ENCODE measurements around the gene ARSG.
A peak's percentile ranks its signal among the peaks of the same experiment; 100 is the strongest.
"Not testable (repeated sequence)": the region's sequence is repeated elsewhere in the genome, so short reads cannot be mapped to it uniquely, and the experiment has no call there.

Gene ARSG

DNA sequence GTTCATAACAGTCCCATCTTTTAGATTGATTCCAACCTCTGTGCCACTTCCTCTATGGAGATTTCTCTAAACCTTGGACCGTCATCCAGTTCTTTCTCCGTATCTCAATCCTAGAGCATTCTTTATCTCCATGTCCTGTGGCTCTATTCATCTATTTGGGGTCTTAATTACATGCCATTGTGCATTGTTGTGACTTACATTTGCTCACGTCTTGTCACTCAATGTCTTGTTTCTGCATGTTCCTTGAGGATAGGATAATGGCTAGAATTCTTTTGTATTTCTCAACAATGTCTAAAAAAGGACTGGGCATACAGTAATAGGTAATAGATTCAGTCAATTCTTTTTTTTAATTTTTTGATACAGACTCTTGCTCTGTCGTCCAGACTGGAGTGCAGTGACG lies 50.2 kb downstream of the ARSG start:
- DNase-seq, result no peak

DNA sequence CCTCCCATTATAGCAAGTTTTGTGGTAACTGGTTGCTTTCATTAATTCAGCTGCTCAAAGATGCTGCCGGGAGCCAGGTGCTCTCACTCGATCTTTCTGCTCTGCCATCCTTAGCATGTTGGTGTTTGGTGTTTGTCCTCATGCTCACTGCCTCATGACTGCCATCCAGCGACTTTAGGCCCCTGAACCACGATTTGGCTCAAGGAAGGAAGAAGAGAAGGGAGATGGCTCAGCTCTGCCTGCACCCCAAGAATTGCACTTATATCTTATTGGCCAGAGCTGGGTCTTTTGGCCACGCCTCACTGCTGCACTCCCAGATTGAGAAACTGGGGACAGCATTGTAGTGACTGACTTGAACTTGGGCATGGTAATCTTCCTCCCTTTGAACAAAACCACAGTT lies 52.7 kb downstream of the ARSG start:
- DNase-seq, result no peak

DNA sequence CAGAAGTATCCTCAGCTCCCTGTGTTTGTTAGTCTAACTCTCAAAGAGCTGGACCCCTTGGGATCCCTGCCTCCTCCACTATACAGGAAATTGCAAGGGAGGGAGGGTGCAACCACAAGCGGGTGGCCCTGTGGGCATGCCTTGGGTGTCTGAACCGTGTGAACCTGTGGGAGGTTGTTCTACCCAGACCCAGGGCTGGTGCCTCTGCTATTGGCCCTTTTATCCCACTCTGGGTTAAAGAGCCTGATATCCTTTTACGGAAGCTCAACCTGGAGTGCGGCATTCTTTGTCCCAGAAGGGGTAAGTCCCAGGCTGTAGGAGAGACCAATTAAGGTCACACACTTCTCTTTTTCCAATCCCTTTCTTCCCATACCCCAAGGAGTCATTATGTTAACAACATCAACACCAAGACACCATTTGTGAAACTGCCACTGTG lies 53.4 kb downstream of the ARSG start:
- DNase-seq, result no peak

DNA sequence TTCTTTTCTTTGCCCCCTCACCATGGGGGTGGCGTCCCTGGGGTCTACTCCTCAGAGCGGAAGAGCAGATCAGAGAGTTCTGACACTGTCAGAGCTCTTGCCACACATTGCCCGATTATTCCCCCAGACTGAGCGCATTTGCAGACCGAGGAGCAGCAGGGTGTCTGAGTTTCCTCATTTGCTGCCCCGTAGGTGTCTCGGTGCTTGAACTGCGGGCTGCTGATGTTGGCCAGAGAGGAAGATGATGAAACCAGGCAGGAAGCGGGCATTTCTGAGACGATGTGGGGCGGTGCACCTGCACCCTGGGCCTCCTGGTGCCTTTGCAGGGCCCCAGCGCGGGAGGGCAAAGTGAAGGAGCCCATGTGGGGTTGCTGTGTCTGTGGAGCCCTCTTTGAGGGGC lies 55.2 kb downstream of the ARSG start:
- no peak for DNase-seq

DNA sequence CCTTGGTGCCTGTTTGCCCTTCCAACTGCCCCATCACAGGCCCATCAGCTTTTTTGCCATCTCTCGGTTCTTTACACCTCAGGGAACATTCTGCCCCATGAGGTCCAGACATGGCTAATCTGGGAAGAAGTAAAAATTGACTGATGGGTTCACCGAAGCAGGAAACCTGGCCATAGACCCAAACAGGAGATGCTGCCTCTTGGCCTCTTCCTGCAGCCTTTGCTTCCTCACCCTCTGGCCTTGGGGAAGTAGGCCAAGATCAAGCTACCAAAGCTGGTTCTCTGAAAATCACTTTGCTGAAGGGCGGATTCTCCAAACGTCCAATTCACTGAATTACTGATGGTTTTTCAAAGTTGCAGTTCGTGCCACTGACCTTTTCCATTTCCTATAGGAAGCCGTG lies 56.1 kb downstream of the ARSG start:
- DNase-seq, result no peak

DNA sequence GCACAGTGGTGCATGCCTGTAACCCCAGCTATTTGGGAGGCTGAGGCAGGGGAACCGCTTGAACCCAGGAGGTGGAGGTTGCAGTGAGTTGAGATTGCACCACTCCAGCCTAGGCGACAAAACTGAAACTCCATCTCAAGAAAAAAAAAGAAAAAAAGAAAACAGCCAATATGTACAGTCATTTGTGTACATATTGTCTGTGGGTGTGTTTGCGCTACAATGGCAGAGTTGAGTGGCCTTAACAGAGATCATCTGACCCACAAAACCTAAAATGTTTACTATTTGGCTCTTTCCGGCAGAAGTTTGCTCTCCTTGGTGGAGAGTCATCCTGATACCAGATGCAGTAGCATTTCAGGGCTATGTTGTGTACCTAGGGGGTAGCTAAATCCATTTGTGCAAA lies 57.9 kb downstream of the ARSG start:
- DNase-seq, result no peak

DNA sequence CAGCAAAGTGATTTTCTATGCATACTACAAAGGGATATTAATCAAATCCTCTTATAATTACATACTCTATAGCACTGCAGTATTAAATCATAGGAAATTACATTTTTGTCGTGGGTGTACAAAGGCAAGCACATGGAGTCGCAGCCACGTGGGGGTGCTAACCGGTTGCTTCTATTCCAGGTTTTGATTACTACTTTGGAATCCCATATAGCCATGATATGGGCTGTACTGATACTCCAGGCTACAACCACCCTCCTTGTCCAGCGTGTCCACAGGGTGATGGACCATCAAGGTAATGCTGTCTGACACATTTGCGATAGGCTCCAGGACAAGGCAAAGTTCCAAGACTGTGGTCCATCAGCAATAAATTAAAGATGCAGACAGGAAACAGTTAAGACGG lies 60.1 kb downstream of the ARSG start:
- DNase-seq, result no peak

DNA sequence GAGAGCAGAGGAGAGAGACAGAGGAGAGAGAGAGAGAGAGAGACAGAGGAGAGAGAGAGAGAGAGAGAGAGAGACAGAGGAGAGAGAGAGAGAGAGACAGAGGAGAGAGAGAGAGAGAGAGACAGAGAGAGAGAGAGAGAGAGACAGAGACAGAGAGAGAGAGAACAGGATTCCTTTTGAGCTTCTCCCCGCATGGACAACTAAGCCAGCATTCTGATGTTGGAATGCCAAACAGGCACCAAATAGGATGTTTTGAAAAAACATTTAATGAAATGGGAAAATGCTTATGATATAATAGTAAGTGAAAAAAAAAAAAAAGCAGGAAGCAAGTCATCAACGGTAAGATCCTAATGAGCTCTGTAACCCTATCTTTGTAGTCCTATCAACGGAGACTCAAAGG lies 60.7 kb downstream of the ARSG start:
- DNase-seq, result no peak

DNA sequence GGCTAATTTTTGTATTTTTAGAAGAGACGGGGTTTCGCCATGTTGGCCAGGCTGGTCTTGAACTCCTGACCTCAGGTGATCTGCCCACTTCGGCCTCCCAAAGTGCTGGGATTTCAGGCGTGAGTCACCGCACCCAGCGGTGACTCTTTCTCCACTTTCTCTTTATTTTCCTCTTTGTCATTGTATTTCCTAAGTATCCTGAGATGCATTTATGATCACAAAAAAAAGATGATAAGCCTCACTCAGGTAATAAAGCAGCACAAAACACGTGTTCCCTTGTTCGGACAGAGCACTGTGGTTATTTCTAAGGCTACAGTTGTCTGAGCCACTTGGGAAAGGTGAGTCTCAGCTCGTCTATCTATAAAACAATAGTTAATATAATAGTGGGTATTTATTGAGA lies 61.4 kb downstream of the ARSG start:
- DNase-seq, result not testable (repeated sequence)

DNA sequence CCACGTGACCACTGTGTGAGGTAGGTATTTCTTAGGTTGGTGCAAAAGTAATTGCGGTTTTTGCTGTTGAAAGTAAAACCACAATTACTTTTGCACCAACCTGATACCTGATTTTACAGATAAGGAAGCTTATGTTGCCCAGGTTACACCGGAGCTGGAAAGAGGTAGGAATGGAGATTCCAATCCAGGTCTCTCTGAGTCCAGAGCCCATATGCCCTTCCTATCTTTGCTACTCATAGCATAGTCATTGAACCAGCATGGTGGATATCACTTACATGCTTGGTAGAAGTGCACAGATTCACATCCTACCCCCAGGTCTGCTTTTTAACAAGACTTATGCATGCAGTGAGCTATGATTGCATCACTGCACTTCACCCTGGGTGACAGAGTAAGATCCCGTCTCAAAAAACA lies 61.8 kb downstream of the ARSG start:
- DNase-seq, result no peak

DNA sequence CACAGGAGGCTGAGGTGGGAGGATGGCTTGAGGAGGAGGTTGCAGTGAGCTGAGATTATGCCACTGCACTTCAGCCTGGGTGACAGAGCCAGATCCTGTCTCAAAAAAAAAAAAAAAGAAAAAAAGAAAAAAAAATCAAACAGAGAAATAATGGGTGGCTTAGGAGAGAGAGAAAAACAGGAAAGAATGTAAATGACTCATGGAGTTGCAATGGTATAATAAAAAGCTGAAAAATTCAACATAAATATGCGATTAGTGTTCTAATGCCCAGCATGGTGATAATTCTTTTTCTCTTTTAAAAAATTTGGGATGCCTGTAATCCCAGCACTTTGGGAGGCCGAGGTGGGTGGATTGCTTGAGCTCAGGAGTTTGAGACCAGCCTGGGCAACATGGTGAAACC lies 63.0 kb downstream of the ARSG start:
- DNase-seq, result not testable (repeated sequence)

DNA sequence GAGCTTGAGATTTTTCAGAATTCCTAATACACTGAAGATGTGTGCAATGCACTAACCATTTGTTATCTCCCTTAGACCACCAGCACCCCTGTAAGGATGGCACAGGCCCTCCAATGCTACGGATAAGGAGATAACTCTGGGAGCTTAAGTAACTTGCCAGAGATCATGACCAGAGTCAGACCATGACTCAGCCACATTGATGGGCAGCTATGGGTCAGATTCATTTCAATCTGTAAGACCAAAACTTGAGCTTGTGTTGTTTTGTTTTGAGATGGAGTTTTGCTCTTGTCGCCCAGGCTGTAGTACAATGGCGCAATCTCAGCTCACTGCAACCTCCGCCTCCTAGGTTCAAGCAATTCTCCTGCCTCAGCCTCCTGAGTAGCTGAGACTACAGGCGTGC lies 63.8 kb downstream of the ARSG start:
- not testable (repeated sequence) for DNase-seq

DNA sequence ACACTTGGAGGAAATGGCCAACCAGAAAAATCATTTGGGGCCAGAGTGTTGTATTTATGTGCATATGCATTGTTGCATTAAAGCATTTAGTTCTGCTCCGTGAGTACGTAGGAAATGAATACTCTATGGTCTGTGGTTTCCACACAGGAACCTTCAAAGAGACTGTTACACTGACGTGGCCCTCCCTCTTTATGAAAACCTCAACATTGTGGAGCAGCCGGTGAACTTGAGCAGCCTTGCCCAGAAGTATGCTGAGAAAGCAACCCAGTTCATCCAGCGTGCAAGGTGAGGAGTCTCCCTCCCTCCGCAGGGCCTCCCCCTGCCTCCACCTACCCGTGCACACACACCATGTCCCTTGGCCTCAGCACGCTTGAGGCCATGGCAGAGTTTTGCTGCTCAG lies 65.2 kb downstream of the ARSG start:
- DNase-seq, result no peak

DNA sequence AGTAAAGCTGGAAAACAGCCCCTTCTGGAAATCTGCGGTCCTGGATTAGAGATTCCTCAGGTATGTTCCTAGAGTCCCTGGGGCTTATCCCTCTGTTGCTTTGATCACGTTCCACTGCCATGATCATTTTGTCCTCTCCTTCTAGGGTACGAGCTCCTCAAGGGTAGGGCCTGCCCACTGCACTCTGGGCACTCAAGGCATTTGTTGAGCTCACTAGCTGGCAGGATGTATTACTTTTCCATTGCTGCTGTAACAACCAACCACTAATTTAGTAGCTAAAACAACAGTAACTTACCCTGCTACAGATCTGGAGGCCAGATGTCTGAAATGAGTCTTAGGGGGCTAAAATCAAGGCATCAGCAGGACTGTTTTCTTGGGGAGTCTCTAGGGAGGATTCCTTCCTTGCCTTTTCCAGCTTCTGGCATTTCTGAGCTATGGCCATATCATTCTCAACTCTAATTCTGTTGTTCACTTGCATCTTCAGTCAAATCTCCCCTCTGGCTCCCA lies 65.7 kb downstream of the ARSG start:
- no peak for DNase-seq

DNA sequence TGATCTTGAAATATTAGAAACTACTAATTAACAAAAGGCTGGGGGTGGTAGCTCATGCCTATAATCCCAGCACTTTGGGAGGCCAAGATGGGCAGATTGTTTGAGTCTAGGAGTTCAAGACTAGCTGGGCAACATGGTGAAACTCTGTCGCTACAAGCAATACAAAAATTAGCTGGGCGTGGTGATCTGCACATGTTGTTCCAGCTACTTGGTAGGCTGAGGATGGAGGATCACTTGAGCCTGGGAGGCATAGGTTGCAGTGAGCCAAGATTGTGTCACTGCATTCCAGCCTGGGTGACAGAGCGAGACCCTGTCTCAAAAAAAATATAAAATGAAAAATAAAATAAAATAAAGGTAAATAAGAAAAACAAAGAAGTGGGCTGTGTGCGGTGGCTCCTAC lies 66.6 kb downstream of the ARSG start:
- no peak for DNase-seq

DNA sequence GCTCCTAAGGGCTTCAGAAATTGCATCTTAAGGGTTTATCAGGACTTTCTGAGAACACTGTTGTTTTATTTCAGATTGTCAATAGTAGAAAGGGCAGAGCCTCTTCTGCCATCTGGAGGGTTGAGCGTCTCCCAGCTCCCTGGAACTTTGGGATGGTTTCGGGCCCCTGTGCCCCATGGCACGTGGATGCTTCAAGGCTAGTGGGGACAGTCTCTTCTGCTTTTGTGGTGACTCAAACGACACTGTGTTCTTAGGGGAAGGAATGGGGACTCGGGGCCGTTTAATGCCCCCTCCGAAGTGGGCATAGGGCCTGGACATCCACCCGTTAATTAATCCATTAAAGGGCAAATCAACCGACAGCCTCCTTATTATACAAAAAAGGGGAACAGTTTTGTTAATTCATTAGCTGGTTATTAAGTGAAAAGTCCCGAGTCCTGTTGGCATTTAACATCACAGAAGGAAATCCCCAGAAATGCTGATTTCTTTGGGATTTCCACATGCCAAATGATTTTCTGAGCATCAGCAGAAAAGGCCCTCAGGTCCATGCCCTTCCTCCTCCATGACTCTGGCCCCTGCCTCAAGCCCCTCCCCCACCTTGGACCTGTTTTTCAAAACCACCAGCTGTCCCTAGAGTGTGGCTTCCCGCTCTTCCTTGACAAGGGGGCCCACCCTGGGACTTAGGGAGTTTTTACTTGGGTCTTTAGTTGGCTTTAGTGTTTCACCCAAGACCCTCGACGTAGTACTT lies 68.7 kb downstream of the ARSG start:
- DNase-seq, result no peak

DNA sequence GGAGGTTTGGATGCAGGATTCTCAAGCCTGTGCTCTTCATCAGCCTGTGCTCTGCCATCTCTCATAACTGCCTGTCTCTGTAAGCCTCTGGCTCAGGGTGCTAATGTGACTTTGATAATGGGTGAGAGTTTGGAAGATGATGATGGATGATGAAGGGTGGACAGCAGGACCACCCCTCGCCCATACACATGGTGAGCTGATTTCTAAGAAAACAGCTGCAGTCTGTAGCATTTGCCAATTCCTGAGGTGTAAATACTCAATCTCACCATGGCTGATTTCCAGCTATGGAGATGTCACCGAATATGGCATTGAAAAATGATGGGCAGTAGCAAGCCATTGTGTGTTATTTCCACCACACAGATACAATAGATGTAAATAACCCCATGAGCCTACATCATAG lies 74.2 kb downstream of the ARSG start:
- DNase-seq, result no peak

DNA sequence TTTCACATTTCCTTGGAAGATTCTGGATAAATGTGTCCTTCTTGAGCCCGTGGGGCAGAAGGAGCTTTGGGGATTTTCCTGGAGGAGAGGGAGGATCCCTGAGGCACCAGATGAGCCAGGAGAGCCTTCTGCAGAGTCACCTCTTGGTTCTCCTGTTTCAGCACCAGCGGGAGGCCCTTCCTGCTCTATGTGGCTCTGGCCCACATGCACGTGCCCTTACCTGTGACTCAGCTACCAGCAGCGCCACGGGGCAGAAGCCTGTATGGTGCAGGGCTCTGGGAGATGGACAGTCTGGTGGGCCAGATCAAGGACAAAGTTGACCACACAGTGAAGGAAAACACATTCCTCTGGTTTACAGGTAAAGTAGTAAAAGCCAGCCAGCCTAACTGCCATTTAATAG lies 77.1 kb downstream of the ARSG start:
- no peak for DNase-seq

DNA sequence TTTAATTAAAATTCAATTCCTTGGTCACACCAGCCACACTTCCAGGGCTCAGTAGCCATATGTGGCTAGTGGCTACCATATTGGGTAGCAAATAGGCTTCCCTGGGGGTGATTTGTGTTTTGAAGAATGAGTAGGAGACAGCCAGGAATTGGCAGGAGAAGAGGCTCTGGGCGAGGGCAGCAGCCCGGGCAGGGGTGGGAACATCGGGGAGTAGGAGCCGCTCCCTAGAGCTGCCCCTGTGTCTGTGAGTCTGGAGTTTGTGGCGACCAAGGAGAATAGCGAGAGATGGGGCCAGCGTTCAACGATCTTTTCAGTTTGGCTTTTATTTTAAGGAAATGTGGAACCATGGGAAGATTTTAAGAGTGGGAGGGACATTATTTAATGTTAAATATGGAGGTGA lies 84.3 kb downstream of the ARSG start:
- DNase-seq, result no peak

DNA sequence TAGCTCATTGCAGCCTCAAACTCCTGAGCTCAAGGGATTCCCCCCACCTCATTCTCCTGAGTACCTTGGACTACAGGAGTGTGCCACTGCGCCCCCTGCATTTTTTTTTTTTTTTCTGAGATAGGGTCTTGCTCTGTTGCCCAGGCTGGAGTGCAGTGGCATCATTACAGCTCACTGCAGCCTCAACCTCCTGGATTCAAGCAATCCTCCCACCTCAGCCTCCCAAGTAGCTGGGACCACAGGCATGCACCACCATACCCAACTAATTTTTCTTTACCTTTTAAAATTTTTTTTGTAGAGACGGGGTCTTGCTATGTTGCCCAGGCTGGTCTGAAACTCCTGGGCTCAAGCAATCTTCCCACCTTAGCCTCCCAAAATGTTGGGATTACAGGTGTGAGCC lies 84.9 kb downstream of the ARSG start:
- DNase-seq, result not testable (repeated sequence)

DNA sequence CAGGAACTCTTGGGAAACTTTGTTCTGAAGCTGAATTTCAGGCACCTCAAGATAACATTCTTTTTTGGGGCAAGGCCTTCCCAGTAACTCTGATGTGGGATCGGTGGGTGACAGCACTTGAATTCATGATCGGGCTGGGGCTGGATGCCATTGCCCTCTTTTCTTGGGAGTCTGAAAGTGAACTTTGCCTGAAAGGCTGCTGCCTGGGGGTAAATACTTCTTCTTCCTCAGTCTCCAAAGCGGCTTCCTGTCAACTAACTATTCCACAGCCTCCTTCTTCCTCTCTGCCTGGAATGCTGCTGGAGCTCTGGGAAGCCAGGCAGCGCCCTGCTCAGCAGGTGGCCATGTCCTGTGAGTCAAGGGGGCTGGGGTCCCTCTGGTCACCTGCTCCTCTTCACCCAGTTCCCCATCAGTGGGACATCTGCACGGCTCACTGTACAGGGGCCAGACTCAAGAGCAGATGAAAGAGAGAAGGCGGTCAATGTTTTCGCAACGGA lies 86.5 kb downstream of the ARSG start:
- no peak for DNase-seq

DNA sequence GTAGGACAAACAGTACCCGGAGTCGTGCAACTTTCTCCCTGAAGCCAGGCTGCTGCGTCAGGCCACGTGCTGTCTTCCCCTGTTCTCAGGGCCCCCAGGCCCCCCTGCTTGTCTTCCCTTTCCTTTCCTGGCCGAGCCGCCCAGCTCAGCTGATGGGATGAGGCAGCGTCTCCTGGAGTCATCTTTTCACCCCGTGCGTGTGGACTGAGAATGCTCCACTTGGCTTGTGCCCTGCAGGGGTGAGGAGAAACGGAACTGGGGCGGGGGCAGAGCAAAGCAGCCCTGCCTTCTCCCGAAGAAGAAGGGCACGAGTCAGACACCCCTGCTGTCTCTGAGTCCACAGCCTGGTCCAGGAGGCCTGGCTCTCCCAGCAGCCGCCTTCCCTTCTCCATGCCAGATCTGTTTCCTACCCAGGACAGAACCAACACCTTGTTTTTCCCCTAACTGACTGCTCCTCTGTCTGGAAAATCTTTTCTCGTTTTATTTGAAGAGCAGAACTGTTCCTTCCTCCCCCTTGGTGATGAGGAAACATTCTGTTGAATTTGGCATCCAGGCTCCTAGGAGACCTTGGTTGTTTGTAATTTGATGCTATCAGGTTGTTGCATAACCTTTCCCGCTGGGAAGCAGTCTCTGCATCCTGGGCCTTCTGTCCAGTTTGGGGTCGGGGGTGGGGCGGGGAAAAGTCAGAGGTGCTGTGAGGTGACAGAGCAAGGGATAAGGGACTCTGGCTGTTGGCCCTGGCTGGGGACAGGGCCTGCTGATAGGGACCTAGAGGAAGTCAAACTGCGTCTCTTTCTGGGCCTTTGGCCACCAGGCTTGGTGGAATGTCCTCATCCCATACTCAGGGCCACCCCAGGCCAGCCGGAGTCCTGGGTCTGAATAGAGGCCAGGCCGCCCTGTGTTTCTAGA lies 87.2 kb downstream of the ARSG start:
- DNase-seq, result peak; percentile 34

DNA sequence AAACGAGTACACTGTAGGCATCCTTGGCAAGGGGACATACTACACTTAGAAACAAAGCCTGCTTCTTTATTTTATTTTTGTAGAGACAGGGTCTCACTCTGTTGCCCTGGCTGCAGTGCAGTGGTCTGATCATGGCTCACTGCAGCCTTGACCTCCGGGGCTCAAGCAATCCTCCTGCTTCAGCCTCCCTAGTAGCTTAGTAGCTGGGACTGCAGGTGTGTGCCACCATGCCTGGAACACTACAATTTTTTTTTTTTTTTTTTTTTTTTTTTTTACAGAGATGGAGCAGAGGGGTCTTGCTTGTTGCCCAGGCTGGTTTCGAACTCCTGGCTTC lies 87.8 kb downstream of the ARSG start:
- no peak for DNase-seq
